ENCODE results near the gene TBC1D3B.

DNA sequence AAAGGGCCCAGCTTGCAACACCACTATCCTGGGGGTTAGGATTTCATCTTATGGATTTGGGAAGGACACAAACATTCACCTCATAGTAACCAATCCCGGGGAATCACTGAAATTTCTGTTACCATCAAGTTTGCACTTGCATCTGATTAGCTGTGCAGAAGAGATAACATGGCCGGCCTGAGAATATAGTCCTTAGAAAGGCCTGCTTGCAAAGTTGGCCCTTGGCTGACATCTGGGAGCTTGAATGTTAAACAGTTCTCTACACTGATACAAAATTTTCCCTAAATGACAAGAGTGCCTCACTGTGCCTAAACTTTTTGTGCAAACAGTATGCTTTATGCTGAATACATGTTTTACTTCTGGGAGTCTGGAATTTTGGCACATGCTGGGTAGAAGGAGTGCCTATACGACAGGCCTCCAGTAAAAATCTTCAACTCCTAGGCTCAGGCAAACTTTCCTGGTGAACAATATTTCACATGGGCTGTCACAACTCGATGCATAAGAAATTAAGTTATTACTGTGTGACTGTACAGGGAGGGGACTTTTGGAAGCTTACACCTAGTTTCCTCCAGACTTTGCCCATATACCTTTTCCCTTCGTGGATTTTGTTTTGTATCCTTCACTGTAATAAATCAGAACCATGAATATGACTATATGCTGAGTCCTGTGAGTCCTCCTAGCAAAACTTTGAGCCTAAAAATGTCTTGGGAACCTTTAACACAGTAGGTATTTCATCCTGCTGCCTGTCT lies 31.3 kb downstream of the TBC1D3B start:
- TF ChIP-seq TAF1 (IDR thresholded peaks at IDR 0.05; ENCODE audit: low read depth, low read length) (no peak), POLR2A (IDR thresholded peaks at IDR 0.05; ENCODE audit: low read depth, low read length) (no peak), PAX5 (IDR thresholded peaks at IDR 0.05; ENCODE audit: insufficient read depth, low read length, severe bottlenecking) (no peak), POLR2AphosphoS5 (IDR thresholded peaks at IDR 0.05; ENCODE audit: low read depth, low read length) (no peak)

Data from GM12891 (cell line).